ENCODE measurements around the gene CRY2.
A peak's percentile ranks its signal among the peaks of the same experiment; 100 is the strongest.

CRY2 gene

DNA sequence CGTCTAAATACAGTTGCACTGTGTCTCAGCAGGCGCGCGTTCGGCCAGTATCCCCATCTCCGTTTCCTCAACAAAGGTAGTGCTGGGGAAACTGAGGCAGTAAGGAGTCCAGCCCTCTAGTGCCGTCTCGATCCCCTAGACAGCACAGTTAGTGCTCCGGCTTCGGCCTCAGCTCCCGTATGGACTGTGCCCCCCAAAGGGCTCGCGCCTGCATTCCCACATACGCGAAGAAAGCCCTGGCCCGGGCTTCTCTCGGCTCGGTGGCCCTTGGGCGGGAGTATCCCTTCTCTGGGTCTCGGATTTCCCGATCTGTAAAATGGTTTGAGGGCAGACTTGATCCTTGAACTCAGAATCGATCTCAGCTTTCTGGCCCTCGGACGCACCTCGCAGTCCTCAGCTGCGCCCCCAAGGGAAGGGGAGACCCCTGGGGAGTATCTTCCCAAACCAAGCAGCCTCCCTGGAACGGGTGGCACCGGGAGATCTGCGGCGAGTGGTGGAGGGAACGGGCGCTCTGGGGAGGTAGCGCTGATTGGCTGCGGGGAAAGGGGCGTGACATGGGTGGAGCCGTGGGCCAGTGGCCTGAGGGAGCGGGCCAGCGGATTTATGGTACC lies 71.2 kb downstream of the CRY2 start:
- DNase-seq (ENCODE audit: low read depth): peak; percentile 64

DNA sequence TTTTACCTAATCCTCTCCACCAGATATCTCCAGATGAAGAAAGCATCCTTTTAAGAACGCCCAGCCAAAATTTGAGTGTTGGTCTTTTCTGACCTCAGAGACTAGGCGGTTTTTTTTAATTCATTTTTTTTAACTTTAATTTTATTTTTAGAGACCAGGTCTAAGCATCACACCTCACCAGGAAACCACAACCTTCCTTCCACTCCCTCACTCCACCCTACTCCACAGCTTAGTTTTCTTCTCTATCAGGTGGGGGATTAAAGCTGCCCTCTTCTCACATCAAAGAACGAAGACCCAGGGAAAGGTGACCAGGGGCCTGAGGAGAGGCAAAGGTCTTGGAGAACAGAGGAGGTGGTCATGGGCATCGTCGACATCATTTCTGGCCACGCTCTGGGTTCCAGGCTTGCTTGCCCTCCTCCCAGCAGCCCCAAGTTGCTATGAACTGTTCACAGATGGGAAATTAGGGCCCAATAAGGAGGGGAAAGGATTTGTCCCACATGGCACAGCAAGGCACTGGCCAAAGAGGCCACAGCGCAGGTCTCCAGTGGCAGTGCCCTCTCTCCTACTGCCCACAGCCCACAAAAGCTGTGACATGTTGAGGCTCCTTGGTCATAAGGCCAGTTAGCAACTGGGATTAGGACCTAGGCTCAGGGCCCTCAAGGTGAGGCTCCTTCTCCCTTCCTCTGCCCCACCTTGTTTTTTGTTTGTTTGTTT lies 71.8 kb downstream of the CRY2 start:
- DNase-seq (ENCODE audit: low read depth): no peak

- no peak for DNase-seq (ENCODE audit: low read depth)
These were observed 72.7 kb downstream of the CRY2 start for GRCh38 chr11:45919806-45920530.

DNA sequence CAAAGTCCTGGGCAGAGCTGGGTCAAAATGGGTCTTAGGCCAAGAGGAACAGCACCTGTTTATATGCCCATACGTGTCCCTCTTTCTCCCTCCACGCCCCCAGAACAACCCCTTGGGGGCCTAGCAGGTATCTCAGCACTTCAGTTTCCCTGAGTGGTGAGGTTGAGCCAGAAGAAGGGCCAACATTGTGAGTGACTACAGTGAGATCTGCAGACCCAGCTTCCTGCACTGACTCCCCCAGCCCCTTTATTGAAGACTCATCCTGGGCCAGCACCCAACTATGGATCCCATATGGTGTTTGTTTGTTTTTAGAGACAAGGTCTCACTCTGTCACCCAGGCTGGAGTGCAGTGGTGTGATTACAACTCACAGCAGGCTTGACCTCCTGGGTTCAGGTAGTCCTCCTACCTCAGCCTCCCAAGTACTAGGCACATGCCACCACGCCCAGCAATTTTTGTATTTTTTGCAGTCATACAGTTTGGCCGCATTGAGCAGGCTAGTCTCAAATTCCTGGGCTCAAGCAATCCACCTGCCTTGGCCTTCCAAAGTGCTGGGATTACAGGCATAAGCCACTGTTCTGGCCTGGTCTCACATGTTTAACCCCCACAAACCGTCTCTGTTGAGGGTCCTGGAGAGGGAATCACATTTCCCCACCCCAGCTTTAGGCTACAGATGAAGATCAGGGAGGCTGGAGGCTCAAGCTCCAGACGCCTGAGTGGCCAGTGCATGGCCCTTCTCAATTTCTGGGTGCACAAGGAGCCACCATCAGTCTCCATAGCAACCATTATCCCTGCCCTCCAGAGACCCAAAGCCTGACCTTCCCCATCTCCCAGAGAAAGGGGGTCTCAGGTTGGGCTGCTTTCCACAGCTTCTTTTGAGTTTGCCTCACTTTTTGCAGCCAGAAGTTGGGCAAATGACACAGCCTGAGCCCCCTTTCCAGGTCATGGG lies 73.5 kb downstream of the CRY2 start:
- no peak for DNase-seq (ENCODE audit: low read depth)

GRCh38 chr11:45921561-45922424 lies 74.5 kb downstream of the CRY2 start:
- DNase-seq (ENCODE audit: low read depth): no peak

GRCh38 chr11:45922425-45923082 lies 75.3 kb downstream of the CRY2 start, which contains the start of gene LARGE2:
TSS of gene LARGE2 (plus strand) at chr11:45922656. CDS start at chr11:45922883, 227 bp downstream.
- DNase-seq (ENCODE audit: low read depth): no peak

DNA sequence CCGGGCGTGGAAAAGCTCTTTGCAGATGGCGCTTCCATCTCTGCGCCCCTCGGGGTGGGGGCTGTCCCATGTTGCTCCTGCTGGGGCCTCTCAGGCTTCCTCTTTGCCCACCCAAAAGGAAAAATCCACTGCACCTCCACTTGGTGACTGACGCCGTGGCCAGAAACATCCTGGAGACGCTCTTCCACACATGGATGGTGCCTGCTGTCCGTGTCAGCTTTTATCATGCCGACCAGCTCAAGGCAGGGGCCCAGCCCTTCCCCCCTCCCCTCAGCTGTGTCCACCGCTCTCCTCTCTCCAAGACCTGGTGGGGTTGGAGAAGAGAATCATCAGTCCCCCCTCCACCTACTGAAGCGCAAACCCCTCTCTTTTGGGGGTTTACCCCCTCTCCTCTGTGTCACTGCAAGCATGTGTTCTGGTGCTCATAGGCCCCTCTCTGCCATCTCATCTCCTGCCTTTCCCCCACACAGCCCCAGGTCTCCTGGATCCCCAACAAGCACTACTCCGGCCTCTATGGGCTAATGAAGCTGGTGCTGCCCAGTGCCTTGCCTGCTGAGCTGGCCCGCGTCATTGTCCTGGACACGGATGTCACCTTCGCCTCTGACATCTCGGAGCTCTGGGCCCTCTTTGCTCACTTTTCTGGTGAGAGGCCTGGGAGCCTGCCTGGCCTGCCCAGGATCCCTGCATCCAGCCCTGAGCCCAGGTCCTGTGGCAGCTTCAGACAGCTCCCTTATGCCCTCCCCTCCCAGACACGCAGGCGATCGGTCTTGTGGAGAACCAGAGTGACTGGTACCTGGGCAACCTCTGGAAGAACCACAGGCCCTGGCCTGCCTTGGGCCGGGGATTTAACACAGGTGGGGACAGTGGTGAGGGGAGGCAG lies 77.0 kb downstream of the CRY2 start:
- DNase-seq (ENCODE audit: low read depth): no peak

DNA sequence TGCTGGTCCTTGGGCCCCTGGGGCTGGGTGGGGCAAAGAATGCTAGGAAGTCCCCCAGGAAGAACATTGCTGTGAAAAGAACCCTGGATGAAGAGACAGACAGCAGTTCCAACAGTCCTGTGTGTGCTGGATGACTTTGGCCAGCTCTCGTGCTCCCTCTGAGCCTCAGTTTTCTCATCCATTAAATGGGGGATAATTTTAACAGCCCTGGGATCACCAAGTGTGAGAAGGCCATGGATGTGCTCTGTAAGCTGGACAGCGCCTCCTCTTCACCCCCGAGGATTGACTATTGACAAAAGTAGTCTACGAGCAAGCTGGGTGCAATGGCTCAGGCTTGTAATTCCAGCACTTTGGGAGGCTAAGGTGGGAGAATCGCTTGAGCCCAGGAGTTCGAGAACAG lies 77.7 kb downstream of the CRY2 start:
- no peak for DNase-seq (ENCODE audit: low read depth)

GRCh38 chr11:45925550-45925949 lies 78.3 kb downstream of the CRY2 start:
- no peak for DNase-seq (ENCODE audit: low read depth)

DNA sequence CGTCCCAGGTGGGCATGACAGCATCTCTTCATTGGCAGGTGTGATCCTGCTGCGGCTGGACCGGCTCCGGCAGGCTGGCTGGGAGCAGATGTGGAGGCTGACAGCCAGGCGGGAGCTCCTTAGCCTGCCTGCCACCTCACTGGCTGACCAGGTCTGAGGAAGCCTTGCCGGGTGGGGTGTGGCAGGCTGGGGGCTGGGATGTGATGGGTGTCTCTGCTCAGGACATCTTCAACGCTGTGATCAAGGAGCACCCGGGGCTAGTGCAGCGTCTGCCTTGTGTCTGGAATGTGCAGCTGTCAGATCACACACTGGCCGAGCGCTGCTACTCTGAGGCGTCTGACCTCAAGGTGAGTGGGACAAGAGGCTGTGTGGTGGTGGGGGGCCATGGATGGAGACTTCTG lies 78.7 kb downstream of the CRY2 start:
- no peak for DNase-seq (ENCODE audit: low read depth)

DNA sequence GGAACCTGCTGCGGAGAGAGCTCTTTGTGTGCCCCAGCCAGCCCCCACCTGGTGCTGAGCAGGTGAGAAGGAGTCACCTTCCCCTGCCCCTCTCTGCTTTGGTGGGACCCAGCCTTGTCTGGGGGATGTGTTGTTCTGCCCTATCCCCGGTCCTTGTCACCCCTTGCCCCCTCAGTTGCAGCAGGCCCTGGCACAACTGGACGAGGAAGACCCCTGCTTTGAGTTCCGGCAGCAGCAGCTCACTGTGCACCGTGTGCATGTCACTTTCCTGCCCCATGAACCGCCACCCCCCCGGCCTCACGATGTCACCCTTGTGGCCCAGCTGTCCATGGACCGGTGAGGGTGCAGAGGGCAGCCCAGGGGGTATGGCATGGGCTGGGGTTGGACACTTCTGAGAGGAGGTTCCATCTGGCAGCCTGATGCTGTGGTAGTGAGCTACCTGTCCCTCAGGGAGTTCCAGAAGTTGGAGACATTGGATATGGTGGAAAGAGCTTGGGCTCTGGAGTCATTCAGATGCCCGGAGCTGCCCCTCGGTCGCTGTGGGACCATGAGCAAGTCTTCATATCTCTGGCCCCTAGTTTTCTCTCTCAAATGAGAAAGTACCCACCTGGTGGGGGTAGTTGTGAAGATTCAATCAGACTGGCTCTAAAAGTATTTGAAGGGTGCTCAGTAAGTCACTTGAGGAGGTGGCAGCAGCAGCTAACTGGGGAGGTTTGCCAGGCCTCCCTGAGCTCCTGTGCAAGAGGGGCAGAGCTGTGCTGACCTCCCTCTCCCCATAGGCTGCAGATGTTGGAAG lies 79.5 kb downstream of the CRY2 start:
- no peak for DNase-seq (ENCODE audit: low read depth)

DNA sequence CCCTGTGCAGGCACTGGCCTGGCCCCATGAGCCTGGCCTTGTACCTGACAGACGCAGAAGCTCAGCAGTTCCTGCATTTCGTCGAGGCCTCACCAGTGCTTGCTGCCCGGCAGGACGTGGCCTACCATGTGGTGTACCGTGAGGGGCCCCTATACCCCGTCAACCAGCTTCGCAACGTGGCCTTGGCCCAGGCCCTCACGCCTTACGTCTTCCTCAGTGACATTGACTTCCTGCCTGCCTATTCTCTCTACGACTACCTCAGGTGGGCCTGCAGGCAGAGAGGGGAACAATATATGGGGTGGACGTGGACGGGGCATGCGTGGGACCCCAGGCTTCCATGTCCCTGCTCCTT lies 80.0 kb downstream of the CRY2 start:
- no peak for DNase-seq (ENCODE audit: low read depth)

DNA sequence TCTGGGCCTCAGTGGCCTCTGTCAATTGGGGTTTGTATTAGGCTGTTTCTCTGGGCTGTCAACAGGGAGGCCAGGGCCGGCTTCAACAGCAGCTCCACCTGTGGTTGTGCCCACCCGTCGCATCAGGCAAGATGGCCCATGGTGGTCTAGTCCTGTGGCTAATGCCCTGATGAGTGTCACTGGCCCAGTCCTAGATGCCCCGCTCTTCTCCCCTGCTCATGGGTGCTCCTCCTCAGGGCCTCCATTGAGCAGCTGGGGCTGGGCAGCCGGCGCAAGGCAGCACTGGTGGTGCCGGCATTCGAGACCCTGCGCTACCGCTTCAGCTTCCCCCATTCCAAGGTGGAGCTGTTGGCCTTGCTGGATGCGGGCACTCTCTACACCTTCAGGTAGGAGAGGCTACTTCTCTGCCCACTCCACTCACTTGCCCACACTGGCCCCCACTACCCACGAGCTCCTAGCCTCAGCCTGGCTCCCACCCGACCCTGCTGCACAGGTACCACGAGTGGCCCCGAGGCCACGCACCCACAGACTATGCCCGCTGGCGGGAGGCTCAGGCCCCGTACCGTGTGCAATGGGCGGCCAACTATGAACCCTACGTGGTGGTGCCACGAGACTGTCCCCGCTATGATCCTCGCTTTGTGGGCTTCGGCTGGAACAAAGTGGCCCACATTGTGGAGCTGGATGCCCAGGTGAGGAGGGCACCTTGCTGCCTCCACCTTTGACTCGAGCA lies 80.6 kb downstream of the CRY2 start:
- no peak for DNase-seq (ENCODE audit: low read depth)

- no peak for DNase-seq (ENCODE audit: low read depth)
These were observed 81.4 kb downstream of the CRY2 start for GRCh38 chr11:45928535-45929215.

- DNase-seq (ENCODE audit: low read depth): no peak
These were observed 82.3 kb downstream of the CRY2 start for GRCh38 chr11:45929486-45930030.

DNA sequence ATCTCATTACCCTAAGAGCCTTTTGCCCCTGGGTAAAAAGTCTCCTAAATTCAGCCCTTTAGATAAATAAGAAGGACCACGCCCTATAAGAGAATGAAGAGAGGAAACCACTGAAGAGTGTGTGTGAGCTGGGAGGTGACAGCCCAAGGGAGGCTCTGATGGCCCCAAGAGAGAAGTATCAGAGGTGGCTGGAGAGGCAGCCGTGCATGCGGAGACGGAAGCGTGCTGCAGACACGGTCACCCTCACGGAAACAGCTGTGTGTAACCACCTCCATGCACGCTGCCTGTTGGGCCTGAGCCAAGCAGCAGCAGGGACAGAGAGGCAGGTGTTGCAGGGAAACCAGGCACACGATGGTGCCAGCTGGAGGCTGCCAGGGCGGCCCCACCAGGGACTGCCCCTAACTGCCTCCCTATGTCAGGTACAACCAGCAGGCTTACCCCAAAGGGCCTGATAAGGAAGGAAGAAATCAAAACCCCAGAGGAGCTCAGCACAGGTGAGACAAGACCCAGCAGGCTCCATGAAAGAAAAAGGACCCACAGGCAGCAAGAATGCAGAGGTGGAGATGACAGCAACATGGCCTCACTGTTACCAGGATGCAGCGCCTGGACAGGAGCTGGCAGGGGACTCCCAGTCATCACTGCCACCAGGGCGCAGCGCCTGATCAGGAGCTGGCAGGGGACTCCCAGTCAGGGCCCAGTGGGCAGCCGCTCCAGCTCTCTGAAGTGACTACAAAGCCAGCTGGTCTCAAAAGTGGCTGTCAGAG lies 82.9 kb downstream of the CRY2 start:
- no peak for DNase-seq (ENCODE audit: low read depth)
